Activated naive CD8-positive, alpha-beta T cell (primary cell): ENCODE results near the gene COL6A2.
"Not testable (repeated sequence)": the region's sequence is repeated elsewhere in the genome, so short reads cannot be mapped to it uniquely, and the experiment has no call there.

Experiments
- H3K27ac Mint-ChIP-seq: one replicate; pipeline ENCODE4 v1.8.0; 2021; ENCODE audit warnings: mixed read lengths
- H3K27me3 Mint-ChIP-seq: one replicate; pipeline ENCODE4 v1.8.0; 2021; ENCODE audit warnings: mixed read lengths
- H3K36me3 Mint-ChIP-seq: one replicate; pipeline ENCODE4 v1.8.0; 2021; ENCODE audit warnings: mixed read lengths
- H3K4me1 Mint-ChIP-seq: one replicate; pipeline ENCODE4 v1.8.0; 2021; ENCODE audit warnings: low read depth, mixed read lengths
- H3K4me3 Mint-ChIP-seq: one replicate; pipeline ENCODE4 v1.8.0; 2021; ENCODE audit warnings: mild to moderate bottlenecking, mixed read lengths
- H3K9me3 Mint-ChIP-seq: one replicate; pipeline ENCODE4 v1.8.0; 2021; ENCODE audit warnings: low read depth, mixed read lengths

The COL6A2 gene

DNA sequence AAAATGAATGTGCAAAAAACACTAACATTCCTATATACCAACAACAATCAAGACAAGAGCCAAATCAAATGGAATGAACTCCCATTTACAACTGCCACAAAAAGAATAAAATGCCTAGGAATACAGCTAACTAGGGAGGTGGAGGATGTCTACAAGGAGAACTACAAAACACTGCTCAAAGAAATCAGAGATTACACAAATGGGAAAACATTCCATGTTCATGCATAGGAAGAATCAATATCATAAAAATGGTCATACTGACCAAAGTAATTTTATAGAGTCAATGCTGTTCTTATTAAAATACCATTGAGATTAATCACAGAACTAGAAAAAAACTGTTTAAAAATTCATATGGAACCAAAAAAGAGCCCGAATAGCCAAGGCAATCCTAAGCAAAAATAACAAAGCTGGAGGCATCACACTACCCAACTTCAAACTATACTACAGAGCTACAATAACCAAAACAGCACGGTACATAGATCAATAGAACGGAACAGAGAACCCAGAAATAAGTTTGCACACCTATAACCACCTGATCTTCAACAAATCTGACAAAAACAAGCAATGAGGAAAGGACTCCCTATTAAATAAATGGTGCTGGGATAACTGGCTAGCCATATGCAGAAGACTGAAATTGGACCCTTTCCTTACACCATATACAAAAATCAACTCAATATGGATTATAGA is 78.7 kb downstream of the COL6A2 start:
- H3K27ac Mint-ChIP-seq, H3K36me3 Mint-ChIP-seq, H3K4me1 Mint-ChIP-seq, H3K27me3 Mint-ChIP-seq, H3K4me3 Mint-ChIP-seq: not testable (repeated sequence)
- H3K9me3 Mint-ChIP-seq = peaks cover 14% of the 10 kb centered on the region

DNA sequence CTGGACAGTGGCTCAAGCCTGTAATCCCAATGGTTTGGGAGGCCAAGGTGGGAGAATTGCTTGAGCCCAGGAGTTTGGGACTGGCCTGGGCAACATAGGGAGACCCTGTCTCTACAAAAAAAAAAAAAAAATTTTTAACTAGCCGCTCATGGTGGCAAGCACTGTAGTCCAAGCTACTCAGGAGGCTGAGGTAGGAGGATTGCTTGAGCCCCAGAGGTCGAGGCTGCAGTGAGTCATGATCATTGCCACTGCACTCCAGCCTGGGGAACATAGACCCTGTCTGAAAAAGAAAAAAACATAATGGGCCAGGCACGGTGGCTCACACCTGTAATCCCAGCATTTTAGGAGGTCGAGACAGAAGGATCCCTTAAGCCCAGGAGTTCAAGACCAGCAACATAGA is 81.0 kb downstream of the COL6A2 start:
- H3K4me1 Mint-ChIP-seq = peaks cover 2% of the 10 kb centered on the region
- peaks cover 8% of the 10 kb centered on the region for H3K36me3 Mint-ChIP-seq
- no peak overlapping the region for H3K4me3 Mint-ChIP-seq
- H3K27me3 Mint-ChIP-seq = no peaks in the 10 kb centered on the region
- H3K27ac Mint-ChIP-seq = no peak overlapping the region
- peaks cover 14% of the 10 kb centered on the region for H3K9me3 Mint-ChIP-seq
